Osteocyte (in vitro differentiated cells): ENCODE results near the gene BLOC1S2. TPM values are rescaled to one million over a fixed set of nuclear protein-coding genes. Genes with fewer than 3 reads are reported as not detected.
"Not testable (repeated sequence)": the region's sequence is repeated elsewhere in the genome, so short reads cannot be mapped to it uniquely, and the experiment has no call there.

Experiments used
- DNase-seq: peaks from one replicate; pipeline ENCODE4 v3.0.0; 2021; ENCODE audit warnings: mixed read lengths; ENCODE audit not compliant: unreplicated experiment; ENCODE audit errors: extremely low spot score
- H3K27ac Mint-ChIP-seq: one replicate; pipeline ENCODE4 v1.8.0; 2021; ENCODE audit warnings: mild to moderate bottlenecking, mixed read lengths; ENCODE audit not compliant: unreplicated experiment
- H3K27me3 Mint-ChIP-seq: one replicate; pipeline ENCODE4 v1.8.0; 2021; ENCODE audit warnings: mixed read lengths; ENCODE audit not compliant: unreplicated experiment
- H3K36me3 Mint-ChIP-seq: one replicate; pipeline ENCODE4 v1.8.0; 2021; ENCODE audit warnings: mixed read lengths; ENCODE audit not compliant: unreplicated experiment
- H3K4me1 Mint-ChIP-seq: one replicate; pipeline ENCODE4 v1.8.0; 2021; ENCODE audit warnings: mixed read lengths; ENCODE audit not compliant: unreplicated experiment
- H3K4me3 Mint-ChIP-seq: one replicate; pipeline ENCODE4 v1.8.0; 2021; ENCODE audit warnings: mild to moderate bottlenecking, moderate library complexity, mixed read lengths; ENCODE audit not compliant: unreplicated experiment
- H3K9me3 Mint-ChIP-seq: one replicate; pipeline ENCODE4 v1.8.0; 2021; ENCODE audit warnings: mixed read lengths; ENCODE audit not compliant: unreplicated experiment
- CTCF ChIP-seq: fragments of 200-600 bp; sonication (generic); IDR thresholded peaks from 2 replicates; pipeline ENCODE4 v1.5.0; 2021; ENCODE audit warnings: antibody characterized with exemption, mild to moderate bottlenecking, moderate library complexity
- total RNA-seq: library from RNA; stranded (reverse); gene quantifications from 2 replicates; pipeline ENCODE4 v1.2.1, GENCODE V29; 2021

The BLOC1S2 gene
- total RNA-seq, 1 donor from 2014 or later: 23.7 TPM

- no peak for TF ChIP-seq CTCF
- Mint-ChIP-seq H3K9me3 (no peaks in the 10 kb centered on the region), H3K27me3 (peaks cover 45% of the 10 kb centered on the region), H3K4me3 (no peak overlapping the region), H3K4me1 (peaks cover 6% of the 10 kb centered on the region), H3K36me3 (no peaks in the 10 kb centered on the region), H3K27ac (no peak overlapping the region)
- no peak for DNase-seq
Observed at GRCh38 chr10:100291356-100291755, 4.9 kb upstream of the BLOC1S2 start.

DNA sequence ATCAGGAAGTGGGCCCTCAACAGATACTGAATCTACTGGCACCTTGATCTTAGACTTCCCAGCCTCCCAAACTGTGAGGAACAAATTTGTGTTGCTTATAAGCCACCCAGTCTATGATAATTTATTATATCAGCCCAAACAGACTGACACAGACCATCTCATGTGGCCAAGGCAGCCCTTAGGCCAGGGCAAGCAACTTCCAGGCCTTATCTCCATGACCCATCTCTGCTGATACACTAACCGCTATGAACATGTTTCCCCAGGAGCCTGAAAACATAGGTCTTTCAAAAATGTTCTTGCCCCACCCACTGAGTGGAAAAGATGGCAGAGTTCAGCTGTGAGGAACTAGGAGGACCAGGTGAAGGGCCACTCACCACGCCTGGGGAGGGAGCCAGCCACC is 3.2 kb upstream of the BLOC1S2 start:
- no peak for TF ChIP-seq CTCF
- H3K4me3 Mint-ChIP-seq: no peak overlapping the region
- no peaks in the 10 kb centered on the region for H3K9me3 Mint-ChIP-seq
- no peak for DNase-seq
- H3K36me3 Mint-ChIP-seq: peaks cover 3% of the 10 kb centered on the region
- H3K27ac Mint-ChIP-seq: no peak overlapping the region
- peaks cover 22% of the 10 kb centered on the region for H3K4me1 Mint-ChIP-seq
- H3K27me3 Mint-ChIP-seq: peaks cover 33% of the 10 kb centered on the region

DNA sequence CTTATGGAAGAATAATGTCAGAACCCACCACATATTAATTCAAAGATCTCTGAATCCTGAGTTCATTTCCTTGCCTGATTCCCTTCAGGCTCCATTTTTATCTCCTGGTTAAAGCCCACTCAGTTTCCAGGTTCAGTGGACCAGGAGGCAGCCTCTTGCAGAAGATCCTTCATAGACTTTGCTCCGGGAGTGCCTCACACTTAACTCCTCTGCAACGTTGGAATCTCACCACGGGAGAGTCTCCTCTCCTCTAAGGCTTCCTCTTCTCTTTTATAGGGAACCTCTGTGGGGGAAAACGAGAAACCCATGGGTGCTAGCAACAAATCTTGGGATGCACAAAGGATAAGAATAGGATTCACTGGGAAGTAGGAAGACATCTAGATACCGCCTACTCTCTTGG is 1.7 kb upstream of the BLOC1S2 start:
- no peak for DNase-seq
- Mint-ChIP-seq H3K27me3 (peaks cover 21% of the 10 kb centered on the region), H3K36me3 (peaks cover 3% of the 10 kb centered on the region), H3K9me3 (no peaks in the 10 kb centered on the region), H3K4me1 (peaks cover 22% of the 10 kb centered on the region), H3K4me3 (no peak overlapping the region), H3K27ac (no peak overlapping the region)
- TF ChIP-seq CTCF: no peak

DNA sequence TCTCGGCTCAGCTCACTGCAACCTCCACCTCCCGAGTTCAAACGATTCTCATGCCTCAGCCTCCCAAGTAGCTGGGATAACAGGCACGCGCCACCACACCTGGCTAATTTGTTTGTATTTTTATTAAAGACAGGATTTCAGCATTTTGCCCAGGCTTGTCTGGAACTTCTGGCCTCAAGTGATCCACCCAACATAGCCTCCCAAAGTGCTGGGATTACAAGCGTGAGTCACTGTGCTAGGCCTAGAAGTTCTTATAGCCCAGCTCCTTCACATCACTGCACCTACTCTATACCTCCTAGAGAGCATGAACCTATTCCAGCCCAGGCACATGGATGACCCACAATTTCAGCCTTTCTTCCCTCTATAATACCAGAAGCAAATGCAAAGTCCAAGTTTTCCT is 1.3 kb upstream of the BLOC1S2 start:
- Mint-ChIP-seq H3K4me3 (no peak overlapping the region), H3K9me3 (no peaks in the 10 kb centered on the region)

GRCh38 chr10:100285326-100285725 is 1.2 kb downstream of the BLOC1S2 start:
- H3K36me3 Mint-ChIP-seq, H3K9me3 Mint-ChIP-seq, DNase-seq, H3K27me3 Mint-ChIP-seq: not testable (repeated sequence)
- Mint-ChIP-seq H3K27ac (peak overlapping the region; percentile 97), H3K4me3 (peak overlapping the region; percentile 97), H3K4me1 (peaks cover 22% of the 10 kb centered on the region)

More for the DNA sequence above, 1.3 kb upstream of the BLOC1S2 start:
- no peak for TF ChIP-seq CTCF
- H3K36me3 Mint-ChIP-seq: peaks cover 3% of the 10 kb centered on the region
- H3K27me3 Mint-ChIP-seq: peaks cover 20% of the 10 kb centered on the region
- peaks cover 22% of the 10 kb centered on the region for H3K4me1 Mint-ChIP-seq
- no peak for DNase-seq
- H3K27ac Mint-ChIP-seq: peak overlapping the region; percentile 56

DNA sequence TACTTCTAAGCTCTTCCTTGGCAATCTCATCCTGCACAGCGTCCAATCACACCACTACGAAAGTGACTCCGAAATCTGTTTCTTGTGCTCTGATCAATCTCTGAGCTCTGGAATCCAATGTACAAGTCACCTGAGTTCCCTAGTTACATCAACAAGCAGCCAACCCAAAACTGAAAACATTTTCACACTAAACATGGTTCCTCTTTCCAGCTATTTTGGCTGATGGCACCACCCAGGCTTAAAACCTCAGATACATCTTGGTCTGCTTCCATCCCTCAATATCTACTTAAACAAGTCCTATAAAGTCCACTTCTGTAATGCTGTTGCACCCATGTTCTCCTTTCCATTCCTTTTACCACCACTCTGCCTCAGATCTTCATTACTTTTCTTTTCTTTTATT is 3.6 kb downstream of the BLOC1S2 start:
- H3K27ac Mint-ChIP-seq: no peak overlapping the region
- H3K4me1 Mint-ChIP-seq: peaks cover 22% of the 10 kb centered on the region
- H3K36me3 Mint-ChIP-seq: peaks cover 24% of the 10 kb centered on the region
- DNase-seq: no peak
- H3K9me3 Mint-ChIP-seq: no peaks in the 10 kb centered on the region
- no peak for TF ChIP-seq CTCF
- H3K4me3 Mint-ChIP-seq: no peak overlapping the region
- no peaks in the 10 kb centered on the region for H3K27me3 Mint-ChIP-seq

- H3K4me1 Mint-ChIP-seq, H3K9me3 Mint-ChIP-seq, H3K27ac Mint-ChIP-seq, H3K27me3 Mint-ChIP-seq, H3K4me3 Mint-ChIP-seq: not testable (repeated sequence)
- peaks cover 34% of the 10 kb centered on the region for H3K36me3 Mint-ChIP-seq
- peak; percentile 72 for DNase-seq
Observed at GRCh38 chr10:100276971-100277370, 9.5 kb downstream of the BLOC1S2 start.
